Skeletal muscle cell (primary cell): Measurements from ENCODE around the gene AWAT2.
"Not testable (repeated sequence)": the region's sequence is repeated elsewhere in the genome, so short reads cannot be mapped to it uniquely, and the experiment has no call there.

Source experiments
- DNase-seq: peaks from one replicate; pipeline ENCODE4 v3.0.0-alpha.2; 2010; ENCODE audit warnings: low read depth
- H3K4me3 ChIP-seq: 2 replicates; pipeline ENCODE4 v1.5.1; 2011; ENCODE audit warnings: low read depth, mild to moderate bottlenecking, control low read depth, low read length, moderate library complexity

The AWAT2 gene

GRCh38 chrX:70009049-70009448 is 40.7 kb downstream of the AWAT2 start:
- H3K4me3 ChIP-seq, result no peak overlapping the region
- no peak for DNase-seq

DNA sequence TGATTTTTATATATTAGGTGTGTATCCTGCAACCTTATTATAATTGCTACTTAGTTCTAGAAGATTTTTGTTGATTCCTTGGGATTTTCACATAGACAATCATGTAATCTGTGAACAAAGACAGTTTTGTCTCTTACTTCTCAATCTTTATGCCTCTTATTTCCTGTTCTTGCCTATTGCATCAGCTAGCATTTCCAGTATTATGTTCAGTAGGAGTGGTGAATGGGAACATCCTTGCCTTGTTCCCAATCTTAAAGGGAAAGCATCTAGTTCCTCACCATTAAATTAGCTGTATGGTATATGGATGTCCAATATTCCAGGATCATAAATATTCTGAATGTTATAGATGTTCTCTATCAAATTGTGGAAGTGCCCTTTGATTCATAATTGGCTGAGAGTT is 41.8 kb downstream of the AWAT2 start:
- no peak overlapping the region for H3K4me3 ChIP-seq
- no peak for DNase-seq

DNA sequence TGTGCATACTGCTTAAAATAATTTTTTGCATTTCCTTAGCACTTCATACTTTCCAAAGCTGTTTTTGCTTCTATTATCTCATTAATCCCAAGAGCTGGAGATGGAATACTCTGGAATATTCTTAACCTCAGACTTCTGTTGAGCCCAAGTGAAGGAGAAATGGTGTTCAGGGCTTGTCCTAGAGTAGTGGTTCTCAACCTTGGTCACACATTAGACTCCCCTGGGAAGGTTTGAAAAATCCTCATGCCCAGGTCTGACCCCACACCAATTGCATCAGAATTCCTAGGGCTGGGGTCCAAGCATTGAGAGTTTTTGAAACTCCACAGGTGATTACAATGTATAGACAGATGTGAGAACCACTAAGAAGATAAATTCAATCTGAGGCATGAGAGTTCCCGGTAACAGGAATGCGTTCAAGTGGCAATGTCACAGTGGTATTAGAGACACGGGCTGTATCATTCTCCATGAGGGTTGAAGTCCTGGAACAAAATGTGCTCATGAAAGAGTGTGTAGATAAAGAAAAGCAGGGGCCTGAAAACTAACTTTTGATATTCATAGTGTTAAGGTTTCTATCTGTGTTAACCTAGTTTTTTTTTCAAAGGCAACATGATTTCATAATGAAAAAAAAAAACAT is 47.9 kb downstream of the AWAT2 start:
- DNase-seq, result no peak
- no peak overlapping the region for H3K4me3 ChIP-seq

DNA sequence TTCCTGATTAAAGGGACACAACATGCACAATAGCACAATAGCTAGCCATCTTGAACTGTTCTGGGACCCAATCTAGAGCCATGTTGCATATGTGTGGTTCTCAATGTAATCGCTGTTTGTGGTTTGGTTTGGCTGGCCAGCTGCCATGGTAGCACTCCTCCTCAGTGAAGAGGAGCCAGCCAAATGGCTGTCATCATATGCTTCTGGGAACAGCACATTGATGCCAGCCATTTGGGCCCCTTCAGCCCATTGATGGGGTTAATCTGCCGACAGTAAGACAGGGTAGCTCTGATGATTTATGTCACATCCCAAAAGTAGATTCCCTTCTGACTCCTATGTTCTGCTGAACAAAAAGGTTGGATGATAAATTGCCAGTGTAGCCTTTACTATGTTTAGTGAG is 48.5 kb downstream of the AWAT2 start:
- DNase-seq, result no peak
- H3K4me3 ChIP-seq, result no peak overlapping the region

DNA sequence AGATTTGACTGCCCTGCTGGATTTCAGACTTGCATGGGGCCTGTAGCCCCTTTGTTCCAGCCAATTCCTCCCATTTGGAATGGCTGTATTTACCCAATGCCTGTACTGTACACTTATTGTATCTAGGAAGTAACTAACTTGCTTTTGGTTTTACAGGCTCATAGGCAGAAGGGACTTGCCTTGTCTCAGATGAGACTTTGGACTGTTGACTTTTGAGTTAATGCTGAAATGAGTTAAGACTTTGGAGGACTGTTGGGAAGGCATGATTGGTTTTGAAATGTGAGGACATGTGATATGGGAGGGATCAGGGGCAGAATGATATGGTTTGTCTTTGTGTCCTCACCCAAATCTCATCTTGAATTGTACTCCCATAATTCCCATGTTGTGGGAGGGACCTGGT is 51.4 kb downstream of the AWAT2 start:
- H3K4me3 ChIP-seq, DNase-seq: not testable (repeated sequence)

GRCh38 chrX:69996113-69996468 is 53.6 kb downstream of the AWAT2 start:
- DNase-seq, result no peak
- no peak overlapping the region for H3K4me3 ChIP-seq

DNA sequence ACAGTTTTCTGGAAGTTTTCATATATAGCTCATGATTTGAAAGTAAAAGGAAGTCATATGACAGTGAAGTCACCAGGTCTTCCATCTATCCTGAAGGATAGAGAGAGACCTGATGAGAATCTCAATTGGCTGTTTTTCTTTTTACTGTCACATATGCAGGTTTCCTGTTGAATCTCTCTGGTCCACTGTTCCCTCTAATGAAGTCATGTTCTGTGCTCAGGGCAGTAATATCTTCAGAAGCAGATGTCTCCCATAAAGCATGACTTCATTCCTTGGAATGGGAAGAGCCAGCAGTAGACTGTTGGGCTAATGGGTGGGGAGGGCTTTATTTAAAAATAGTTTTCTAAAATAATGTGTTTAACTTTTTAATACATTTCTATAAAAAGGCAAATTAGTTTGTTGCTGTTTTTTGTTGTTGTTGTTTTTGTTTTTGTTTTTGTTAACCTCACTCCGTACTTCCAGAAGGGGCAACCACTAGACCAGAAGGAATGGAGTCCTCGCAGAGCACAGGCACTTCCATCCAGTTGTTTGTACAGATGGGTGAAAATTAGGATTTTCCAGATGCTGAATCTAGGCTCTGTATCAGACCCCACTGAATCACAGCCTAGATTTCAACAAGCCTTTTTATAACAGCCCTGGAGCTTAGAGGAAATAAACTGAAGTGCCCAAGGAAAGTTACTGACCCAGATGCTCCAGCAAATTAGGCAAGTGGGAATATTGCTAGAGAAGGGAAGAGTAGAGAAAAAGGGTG is 54.2 kb downstream of the AWAT2 start:
- no peak for DNase-seq
- H3K4me3 ChIP-seq, result no peak overlapping the region

DNA sequence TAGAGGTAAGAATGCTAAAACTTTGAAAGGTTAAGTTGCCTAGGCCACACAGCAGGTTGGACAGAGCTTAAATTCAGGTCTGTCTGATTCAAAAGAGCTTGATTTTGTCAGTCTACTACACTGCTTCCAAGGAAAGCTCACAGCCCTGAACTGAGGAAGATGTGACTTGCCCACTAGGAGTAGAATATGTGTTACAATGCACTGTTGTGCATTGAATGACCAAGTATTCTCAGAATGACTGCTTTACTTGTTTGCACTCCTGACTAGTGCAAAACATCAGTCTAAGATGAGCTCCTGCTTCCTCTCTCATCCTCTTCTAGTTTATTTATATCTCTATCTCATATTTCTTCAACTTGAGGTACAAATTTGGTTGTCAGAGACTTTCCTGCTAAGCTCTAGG is 56.2 kb downstream of the AWAT2 start:
- H3K4me3 ChIP-seq, result no peak overlapping the region
- DNase-seq, result no peak

DNA sequence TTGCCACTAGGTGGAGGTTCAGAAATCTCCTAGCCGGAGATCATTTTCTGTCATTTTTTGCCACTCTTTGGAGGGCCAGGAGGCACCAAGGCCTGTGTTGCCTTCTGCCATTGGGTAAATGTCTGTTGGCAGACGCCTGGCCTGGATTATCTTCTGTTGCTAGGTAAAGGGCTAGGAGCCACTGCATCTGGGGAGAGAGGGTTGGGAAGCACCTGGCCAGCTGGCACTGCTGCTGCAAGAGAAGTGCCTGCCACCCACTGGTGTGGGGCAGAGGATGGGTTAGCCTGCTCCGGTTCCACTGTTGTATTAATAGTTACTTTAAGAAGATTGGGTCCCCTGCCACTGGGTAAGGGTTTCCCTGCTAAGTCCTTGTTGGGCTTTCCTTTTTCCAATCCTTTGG is 58.1 kb downstream of the AWAT2 start:
- no peak overlapping the region for H3K4me3 ChIP-seq
- DNase-seq, result no peak
